HG03103 (cell line): ENCODE results near the gene WWC1.
A peak's percentile ranks its signal among the peaks of the same experiment; 100 is the strongest.

ENCODE experiments used
- ATAC-seq: cut with Tn5 transposase; IDR thresholded peaks from one replicate; pipeline ENCODE4 v1.9.1; 2021; ENCODE audit warnings: low read depth; ENCODE audit not compliant: unreplicated experiment

Gene WWC1

DNA sequence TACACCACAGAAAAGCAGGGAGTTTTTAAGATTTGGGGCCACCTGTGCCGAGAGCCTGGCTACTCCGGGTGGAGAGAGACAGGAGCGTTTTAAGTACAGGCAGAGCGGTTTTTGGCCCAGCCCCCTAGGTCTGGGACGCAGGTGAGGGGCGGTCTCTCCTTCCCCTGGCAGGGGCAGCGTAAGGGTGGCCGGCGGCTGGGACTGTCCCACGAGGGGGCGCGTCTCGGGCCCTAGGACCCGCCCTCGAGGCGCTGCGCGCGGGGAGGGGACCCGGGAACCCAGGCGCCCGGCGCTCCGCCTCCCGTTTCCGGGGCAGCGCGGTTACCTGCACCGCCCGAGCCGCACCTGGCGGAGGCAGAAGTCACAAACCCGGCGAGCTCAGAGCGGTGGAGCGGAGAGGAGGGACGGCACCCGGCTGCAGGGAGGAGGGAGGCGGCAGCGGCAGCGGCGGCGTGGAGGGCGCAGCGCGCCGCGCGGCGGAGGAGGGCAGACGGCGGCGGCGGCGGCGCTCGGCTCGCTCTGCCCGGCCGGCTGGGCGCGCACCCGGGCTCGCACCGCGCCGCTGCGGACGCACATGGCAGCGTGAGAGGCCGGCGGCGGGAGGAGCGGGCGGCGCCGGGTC is at the start of gene WWC1:
WWC1 (plus strand) TSS at position 304 of the 622 bp plus-strand sequence. CDS start 508 bp downstream, outside the sequence.
- ATAC-seq: peak; percentile 71

GRCh38 chr5:168244838-168245559 is 46.4 kb upstream of the WWC1 start:
- no peak for ATAC-seq

- no peak for ATAC-seq
Measured at GRCh38 chr5:168249923-168250322, 41.5 kb upstream of the WWC1 start.

DNA sequence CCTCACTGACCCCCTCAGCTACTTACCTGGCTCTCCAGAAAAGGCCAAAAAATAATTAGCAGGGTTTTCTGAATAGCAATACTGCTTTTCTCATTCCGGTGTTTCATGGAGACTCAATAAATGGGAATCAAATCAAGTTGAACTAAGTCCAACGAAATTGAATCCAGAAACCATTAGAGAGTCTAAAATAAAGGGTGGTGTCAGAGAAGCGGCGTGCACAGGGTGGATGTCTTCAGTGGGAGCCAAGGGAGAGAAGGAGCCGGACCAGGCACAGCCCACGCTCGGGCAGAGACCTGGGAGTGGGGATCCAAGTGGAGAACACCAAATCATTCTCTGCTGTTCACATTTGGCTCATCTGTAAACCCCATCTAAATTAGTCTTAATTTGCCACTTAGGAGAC is 40.2 kb upstream of the WWC1 start:
- no peak for ATAC-seq

DNA sequence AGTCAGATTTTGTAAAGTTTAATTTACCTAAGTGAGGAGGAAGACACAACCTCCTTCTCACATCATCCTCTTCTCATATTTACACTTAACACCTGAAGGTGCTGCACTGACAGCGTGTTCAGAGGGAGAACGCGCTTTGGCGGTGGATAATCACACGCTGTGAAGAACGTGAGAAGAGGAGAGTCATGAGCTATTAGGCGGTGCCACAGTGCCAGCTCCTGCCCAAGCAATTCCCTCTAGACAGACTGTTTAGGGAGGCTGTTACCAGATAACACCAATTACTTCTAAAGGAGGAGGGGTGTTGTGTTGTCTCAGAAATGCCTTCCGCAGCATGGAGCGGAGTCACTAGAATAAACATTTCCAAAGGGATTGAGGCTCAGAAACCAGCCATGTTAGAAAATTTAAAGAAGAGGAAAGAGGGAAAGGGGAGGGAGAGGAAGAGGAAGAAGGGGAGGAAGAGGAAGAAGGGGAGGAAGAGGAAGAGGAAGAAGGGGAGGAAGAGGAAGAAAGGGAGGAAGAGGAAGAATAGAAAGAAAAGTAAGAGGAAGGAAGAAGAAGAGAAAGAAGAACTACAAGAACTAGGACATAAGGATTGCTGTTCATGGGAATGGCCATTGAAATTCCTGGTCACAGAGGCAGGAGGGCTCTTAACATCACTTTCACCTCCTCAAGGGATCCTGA is 37.3 kb upstream of the WWC1 start:
- ATAC-seq: no peak

GRCh38 chr5:168260353-168261226 is 30.9 kb upstream of the WWC1 start:
- no peak for ATAC-seq

- no peak for ATAC-seq
Measured at GRCh38 chr5:168261227-168261571, 30.2 kb upstream of the WWC1 start.

- ATAC-seq: no peak
Measured at GRCh38 chr5:168262042-168262743, 29.3 kb upstream of the WWC1 start.

- no peak for ATAC-seq
Measured at GRCh38 chr5:168263121-168263520, 28.3 kb upstream of the WWC1 start.

- no peak for ATAC-seq
Measured at GRCh38 chr5:168266016-168266415, 25.4 kb upstream of the WWC1 start.

DNA sequence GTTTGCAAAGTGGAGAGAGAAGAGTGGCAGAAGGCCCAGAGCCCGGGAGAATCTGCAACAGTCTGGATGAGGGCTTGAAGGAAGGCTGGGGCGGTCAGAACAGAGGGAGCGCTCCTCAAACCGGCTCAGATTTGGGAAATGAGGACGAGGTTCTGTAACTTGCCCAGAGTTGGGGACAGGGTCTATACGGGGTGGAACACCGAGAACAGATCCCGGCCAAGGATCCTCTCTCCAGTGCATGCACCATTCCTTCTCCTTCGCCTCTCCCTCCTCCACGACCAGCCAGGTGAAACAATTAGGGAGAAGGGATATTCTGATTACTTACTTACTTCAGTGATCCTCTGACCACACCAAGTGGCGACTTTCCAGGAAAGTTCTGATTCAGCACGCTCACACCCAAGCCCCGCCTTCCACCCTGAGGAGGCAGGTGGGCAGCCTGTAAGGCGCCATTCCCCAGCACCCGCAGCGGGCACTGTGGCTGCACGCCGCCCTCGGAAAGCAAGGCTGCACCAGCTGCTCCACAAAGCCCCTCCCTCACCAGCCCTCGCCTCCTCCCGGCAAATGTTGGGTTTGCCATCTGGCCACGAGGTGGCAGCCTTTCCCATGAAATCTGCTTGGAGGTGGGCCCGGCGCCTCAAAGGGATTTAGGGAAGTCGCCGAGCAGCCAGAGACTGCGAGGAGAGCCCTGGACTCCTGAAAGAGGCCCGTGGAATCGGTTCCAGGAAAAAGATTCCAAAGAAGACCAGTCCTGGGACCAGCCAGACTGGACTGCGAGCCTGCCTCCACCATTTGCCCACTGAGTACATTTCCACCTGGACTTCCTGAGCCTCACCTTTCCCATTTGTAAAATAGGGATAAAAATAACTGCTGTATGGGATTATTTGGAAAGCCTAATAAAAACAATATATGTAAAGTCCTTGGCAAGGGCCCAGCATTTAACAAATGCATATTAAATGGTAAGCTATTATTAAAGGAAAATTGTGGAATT is 22.2 kb upstream of the WWC1 start:
- peak; percentile 94 for ATAC-seq

DNA sequence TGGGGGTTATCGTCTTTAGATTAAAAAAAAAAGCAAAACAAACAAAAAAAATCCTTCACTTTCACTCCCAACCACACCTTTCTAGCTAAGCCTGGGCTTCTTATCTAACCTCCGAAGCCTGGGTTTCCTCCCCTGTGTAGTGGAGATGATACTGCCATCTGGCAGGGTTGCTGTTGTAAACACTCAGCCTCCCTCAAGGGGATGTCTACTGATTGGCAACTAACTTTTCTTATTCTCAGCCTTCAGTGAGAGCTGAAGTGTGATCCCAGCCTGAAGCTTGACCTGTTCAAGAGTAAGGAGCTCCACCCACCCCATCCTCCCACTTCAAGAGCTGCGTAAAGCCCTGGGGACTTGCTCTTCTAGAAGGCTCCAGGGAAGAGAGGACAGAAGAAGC is 21.5 kb upstream of the WWC1 start:
- peak; percentile 44 for ATAC-seq

GRCh38 chr5:168270476-168270875 is 21.0 kb upstream of the WWC1 start:
- ATAC-seq: no peak

- ATAC-seq: no peak
Measured at GRCh38 chr5:168273056-168273980, 18.1 kb upstream of the WWC1 start.

- no peak for ATAC-seq
Measured at GRCh38 chr5:168274406-168274805, 17.0 kb upstream of the WWC1 start.

DNA sequence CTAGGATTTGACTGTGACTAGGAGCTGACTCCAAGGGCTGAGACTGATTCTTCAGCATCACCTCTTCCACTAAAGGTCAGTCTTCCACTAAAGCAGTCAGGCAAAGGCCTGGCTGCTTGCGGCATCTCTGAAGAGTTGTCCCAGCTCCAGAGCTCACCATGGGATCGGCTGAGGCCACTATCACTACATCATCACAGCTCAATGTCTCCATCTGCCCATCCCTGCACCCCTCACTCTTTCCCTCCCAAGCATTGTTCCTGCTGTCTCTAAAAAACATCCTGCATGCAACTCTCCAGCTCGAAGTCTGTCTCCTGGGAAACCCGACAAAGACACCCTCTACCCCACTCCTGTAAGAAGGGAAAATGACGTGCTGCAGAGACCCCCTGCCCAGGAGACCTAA is 15.5 kb upstream of the WWC1 start:
- ATAC-seq: no peak

DNA sequence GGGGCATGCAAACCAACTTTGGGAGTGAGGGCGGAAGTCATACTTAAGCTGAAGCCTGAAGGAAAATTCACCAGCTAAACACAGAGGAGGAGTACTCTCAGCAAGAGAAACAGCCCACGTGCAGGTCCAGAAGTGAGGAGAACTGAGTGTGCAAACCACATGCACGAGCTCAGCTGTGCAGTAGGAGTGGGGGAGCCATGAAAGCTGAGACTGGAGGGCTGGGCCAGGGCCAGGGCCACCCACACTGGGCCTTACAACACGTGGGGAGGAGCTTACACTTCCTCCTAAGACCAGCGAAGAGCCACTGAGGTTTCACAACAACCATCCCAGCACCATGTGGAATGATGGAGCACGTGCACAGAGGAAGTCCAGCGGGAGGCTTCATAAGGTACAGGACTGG is 9.3 kb upstream of the WWC1 start:
- no peak for ATAC-seq

GRCh38 chr5:168284809-168285208 is 6.6 kb upstream of the WWC1 start:
- ATAC-seq: no peak
